HFFc6 (cell line): Measurements from ENCODE around the gene TAF1C. TPM values are rescaled to one million over a fixed set of nuclear protein-coding genes. Genes with fewer than 3 reads are reported as not detected.
"Not testable (repeated sequence)": the region's sequence is repeated elsewhere in the genome, so short reads cannot be mapped to it uniquely, and the experiment has no call there.

ENCODE experiments used
- DNase-seq: peaks from one replicate; pipeline ENCODE4 v3.0.0-alpha.2; 2018
- H3K27ac Mint-ChIP-seq: 2 replicates; pipeline ENCODE4 v1.8.0; 2020; ENCODE audit warnings: mild to moderate bottlenecking, mixed read lengths
- H3K27me3 Mint-ChIP-seq: 2 replicates; pipeline ENCODE4 v1.8.0; 2021; ENCODE audit warnings: mild to moderate bottlenecking, moderate library complexity, mixed read lengths; ENCODE audit not compliant: insufficient read depth
- H3K36me3 Mint-ChIP-seq: 2 replicates; pipeline ENCODE4 v1.8.0; 2021; ENCODE audit warnings: low read depth, mixed read lengths
- H3K4me1 Mint-ChIP-seq: 2 replicates; pipeline ENCODE4 v1.8.0; 2020; ENCODE audit warnings: low read depth, mixed read lengths
- H3K4me3 Mint-ChIP-seq: 2 replicates; pipeline ENCODE4 v1.8.0; 2020; ENCODE audit warnings: mild to moderate bottlenecking, moderate library complexity, mixed read lengths
- H3K9me3 Mint-ChIP-seq: 2 replicates; pipeline ENCODE4 v1.8.0; 2020; ENCODE audit warnings: mild to moderate bottlenecking, mixed read lengths
- total RNA-seq, 6 experiments: library from RNA; stranded (reverse); fragmentation: NEBNext Ultra II Directional; extraction: Animal tissue kit (Norgen Biotek cat#: 25700); gene quantifications; 2 replicates in 1 of 6; 3 replicates in 5 of 6; pipeline ENCODE4 v1.2.3, GENCODE V29; 2021
- TF ChIP-seq, protein P1 (sequence below): fragments of 200-600 bp; sonication (generic); IDR thresholded peaks from 2 replicates; pipeline ENCODE4 v1.5.0; 2021; ENCODE audit warnings: antibody characterized with exemption, mild to moderate bottlenecking

TAF1C gene
- total RNA-seq, 6 experiments from 2014 or later: 22.0 to 30.4 (median 25.7) TPM

DNA sequence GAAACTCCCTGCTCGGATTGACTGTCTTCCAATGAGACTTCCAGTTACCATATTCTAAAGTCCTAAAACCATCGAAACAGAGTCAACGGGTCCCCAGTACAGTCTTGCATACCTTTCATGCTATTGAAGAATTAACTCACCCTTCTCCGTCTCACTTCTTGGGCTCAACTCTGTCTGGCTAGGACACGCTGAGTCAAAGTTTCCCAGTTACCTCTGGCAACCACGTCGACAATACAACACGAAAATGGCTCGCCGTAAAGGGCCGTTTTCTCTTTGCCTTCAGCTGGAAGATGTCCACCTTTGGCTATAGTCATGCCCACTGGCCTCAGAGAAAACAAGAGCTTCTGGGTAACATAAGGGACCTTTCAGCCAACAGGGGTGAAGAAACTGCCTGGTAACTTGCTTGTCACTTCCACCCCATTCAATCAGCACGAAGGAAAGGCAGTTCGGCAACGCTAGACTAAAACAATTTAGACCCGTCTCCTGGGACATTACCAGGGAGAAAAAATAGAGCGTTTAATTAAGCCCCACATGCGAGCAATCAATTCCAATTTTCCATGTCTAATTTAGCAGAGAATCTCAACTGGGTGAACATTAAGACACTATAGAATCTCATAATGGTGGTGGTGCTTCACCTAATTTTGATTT is 31.4 kb upstream of the TAF1C start:
- no peaks in the 10 kb centered on the region for H3K9me3 Mint-ChIP-seq
- peaks cover 34% of the 10 kb centered on the region for H3K27me3 Mint-ChIP-seq
- H3K36me3 Mint-ChIP-seq: 0 out of 2 replicates have a peak, but pooled peaks cover 4% of the 10 kb centered on the region
- DNase-seq: no peak
- H3K27ac Mint-ChIP-seq: no peak overlapping the region
- no peak overlapping the region for H3K4me3 Mint-ChIP-seq
- H3K4me1 Mint-ChIP-seq: peaks cover 8% of the 10 kb centered on the region
- TF ChIP-seq, protein P1, sequence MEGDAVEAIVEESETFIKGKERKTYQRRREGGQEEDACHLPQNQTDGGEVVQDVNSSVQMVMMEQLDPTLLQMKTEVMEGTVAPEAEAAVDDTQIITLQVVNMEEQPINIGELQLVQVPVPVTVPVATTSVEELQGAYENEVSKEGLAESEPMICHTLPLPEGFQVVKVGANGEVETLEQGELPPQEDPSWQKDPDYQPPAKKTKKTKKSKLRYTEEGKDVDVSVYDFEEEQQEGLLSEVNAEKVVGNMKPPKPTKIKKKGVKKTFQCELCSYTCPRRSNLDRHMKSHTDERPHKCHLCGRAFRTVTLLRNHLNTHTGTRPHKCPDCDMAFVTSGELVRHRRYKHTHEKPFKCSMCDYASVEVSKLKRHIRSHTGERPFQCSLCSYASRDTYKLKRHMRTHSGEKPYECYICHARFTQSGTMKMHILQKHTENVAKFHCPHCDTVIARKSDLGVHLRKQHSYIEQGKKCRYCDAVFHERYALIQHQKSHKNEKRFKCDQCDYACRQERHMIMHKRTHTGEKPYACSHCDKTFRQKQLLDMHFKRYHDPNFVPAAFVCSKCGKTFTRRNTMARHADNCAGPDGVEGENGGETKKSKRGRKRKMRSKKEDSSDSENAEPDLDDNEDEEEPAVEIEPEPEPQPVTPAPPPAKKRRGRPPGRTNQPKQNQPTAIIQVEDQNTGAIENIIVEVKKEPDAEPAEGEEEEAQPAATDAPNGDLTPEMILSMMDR: no peak

DNA sequence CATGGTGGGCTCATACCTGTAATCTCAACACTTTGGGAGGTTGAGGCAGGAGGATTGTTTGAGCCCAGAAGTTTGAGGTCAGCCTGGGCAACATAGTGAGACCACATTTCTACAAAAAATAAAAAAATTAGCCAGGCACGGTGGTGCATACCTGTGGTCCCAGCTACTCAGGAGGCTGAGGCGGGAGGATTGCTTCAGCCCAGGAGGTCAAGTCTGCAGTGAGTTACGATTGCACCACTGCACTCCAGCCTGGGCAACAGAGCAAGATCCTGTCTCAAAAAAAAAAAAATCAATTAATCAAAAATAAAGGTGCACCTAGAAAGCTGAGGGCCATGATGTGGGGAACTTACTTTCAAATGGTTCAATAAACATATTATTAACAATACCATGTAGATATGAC is 29.3 kb upstream of the TAF1C start:
- H3K4me1 Mint-ChIP-seq, H3K4me3 Mint-ChIP-seq, H3K27ac Mint-ChIP-seq, H3K9me3 Mint-ChIP-seq, H3K36me3 Mint-ChIP-seq, DNase-seq: not testable (repeated sequence)
- peaks cover 34% of the 10 kb centered on the region for H3K27me3 Mint-ChIP-seq

DNA sequence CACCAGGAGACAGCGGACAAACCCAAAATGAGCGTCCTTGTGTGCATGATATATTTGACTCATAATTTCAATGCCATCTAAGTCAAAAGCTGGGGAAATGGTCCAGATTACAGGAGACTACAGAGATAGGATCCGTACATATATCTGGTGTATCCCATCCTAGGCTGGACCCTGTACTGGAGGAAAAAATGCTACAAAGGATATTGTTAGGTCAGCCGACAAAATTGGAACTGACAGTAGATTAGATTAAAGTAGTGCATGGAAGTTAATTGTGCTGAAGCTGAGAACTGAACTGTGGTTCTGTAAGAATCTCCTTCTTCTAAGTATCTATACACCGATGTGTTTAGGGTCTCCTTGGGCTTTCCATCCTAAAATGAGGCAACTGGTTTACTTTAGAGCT is 28.7 kb upstream of the TAF1C start:
- Mint-ChIP-seq H3K36me3 (no peaks in the 10 kb centered on the region), H3K27me3 (peaks cover 34% of the 10 kb centered on the region), H3K9me3 (no peaks in the 10 kb centered on the region), H3K4me1 (peaks cover under 1% of the 10 kb centered on the region; the same call in 1 of the 2 replicates), H3K27ac (no peak overlapping the region), H3K4me3 (no peak overlapping the region)
- DNase-seq: no peak
- TF ChIP-seq, protein P1: no peak

DNA sequence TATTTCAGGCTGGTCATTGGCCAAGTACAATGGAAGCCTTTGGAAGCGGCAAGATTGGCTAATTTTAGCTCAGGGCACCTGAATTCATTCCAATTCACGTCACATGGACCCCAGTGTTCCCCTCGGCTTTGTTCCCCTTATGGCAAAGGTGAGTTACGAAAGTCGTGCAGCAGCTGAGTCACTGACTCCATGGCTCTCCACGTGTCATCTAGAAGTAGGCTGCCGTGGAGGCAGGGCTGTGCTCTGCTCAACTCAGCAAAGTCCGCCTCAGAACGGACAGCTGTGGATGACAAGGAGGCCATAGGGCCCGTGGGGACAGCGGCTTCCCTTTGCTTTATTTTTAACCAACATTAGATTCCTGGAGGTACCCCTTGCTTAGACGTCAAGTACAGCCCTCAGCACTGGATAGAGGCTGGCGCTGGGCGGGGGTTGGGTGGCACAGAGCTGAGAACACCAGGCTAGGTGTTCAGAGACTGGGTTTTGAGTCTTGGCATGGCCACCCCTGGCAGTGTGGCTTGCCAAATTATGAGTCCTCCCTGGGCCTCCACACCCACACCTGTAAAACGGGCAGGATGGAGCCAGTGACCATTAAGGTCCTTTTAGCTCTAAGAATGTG is 27.7 kb upstream of the TAF1C start:
- TF ChIP-seq, protein P1: no peak
- H3K27ac Mint-ChIP-seq: no peak overlapping the region
- peaks cover 36% of the 10 kb centered on the region for H3K27me3 Mint-ChIP-seq
- H3K4me1 Mint-ChIP-seq: no peaks in the 10 kb centered on the region
- no peak for DNase-seq
- no peaks in the 10 kb centered on the region for H3K9me3 Mint-ChIP-seq
- no peak overlapping the region for H3K4me3 Mint-ChIP-seq
- H3K36me3 Mint-ChIP-seq: no peaks in the 10 kb centered on the region

DNA sequence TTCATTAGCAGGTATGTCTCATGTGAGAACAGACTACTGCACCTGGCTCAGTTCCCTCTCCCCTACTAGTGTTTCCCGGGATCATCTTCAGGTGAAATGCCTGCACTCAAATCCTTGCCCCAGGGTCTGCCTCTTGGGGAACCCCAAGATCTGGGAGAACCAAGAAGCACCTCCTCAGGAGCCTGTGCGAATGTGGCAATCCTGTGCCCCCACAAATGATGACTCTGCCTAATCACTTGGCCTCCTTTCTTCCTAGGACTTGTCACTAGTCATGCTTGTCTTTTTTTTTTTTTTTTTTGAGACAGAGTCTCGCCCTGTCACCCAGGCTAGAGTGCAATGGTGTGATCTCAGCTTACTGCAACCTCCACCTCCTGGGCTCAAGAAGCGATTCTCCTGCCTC is 25.8 kb upstream of the TAF1C start:
- H3K4me3 Mint-ChIP-seq: no peak overlapping the region
- H3K4me1 Mint-ChIP-seq: no peaks in the 10 kb centered on the region
- H3K9me3 Mint-ChIP-seq: no peaks in the 10 kb centered on the region
- peaks cover 30% of the 10 kb centered on the region for H3K27me3 Mint-ChIP-seq
- DNase-seq: no peak
- TF ChIP-seq, protein P1: no peak
- no peak overlapping the region for H3K27ac Mint-ChIP-seq
- no peaks in the 10 kb centered on the region for H3K36me3 Mint-ChIP-seq

DNA sequence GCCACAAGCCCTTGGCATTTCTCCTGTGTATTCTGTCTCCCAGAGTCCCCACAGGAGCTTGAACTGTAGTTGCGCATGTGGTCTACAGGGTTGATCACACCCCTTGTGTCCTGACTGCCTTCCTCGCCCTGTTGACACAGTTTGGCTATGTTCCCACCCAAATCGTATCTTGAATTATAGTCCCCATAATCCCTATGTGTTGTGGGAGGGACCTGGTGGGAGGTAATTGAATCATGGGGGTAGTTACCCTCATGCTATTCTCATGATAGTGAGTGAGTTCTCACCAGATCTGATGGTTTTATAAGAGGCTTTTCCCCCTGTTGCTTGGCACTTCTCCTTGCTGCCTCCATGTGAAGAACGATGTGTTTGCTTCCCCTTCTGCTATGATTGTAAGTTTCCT is 25.3 kb upstream of the TAF1C start:
- no peak overlapping the region for H3K27ac Mint-ChIP-seq
- no peaks in the 10 kb centered on the region for H3K9me3 Mint-ChIP-seq
- H3K27me3 Mint-ChIP-seq: peaks cover 28% of the 10 kb centered on the region
- TF ChIP-seq, protein P1: no peak
- no peaks in the 10 kb centered on the region for H3K36me3 Mint-ChIP-seq
- no peak for DNase-seq
- H3K4me3 Mint-ChIP-seq: no peak overlapping the region
- H3K4me1 Mint-ChIP-seq: no peaks in the 10 kb centered on the region
